Neural crest cell (in vitro differentiated cells): ENCODE data around the gene TNFRSF12A. TPM values are rescaled to one million over a fixed set of nuclear protein-coding genes. Genes with fewer than 3 reads are reported as not detected.
A peak's percentile ranks its signal among the peaks of the same experiment; 100 is the strongest.

Experiments
- DNase-seq: peaks from one replicate; pipeline ENCODE4 v3.0.0; 2021; ENCODE audit warnings: low read depth, mixed read lengths, low spot score
- H3K27ac Mint-ChIP-seq: one replicate; pipeline ENCODE4 v1.8.0; 2021; ENCODE audit warnings: mild to moderate bottlenecking, mixed read lengths; ENCODE audit not compliant: unreplicated experiment
- H3K27me3 Mint-ChIP-seq: 2 replicates; pipeline ENCODE4 v1.8.0; 2021; ENCODE audit warnings: low read depth, mild to moderate bottlenecking, mixed read lengths
- H3K36me3 Mint-ChIP-seq: 2 replicates; pipeline ENCODE4 v1.8.0; 2021; ENCODE audit warnings: low read depth, mild to moderate bottlenecking, mixed read lengths
- H3K4me1 Mint-ChIP-seq: 2 replicates; pipeline ENCODE4 v1.8.0; 2021; ENCODE audit warnings: mixed read lengths
- H3K4me3 Mint-ChIP-seq: one replicate; pipeline ENCODE4 v1.8.0; 2021; ENCODE audit warnings: mild to moderate bottlenecking, mixed read lengths
- H3K9me3 Mint-ChIP-seq: 2 replicates; pipeline ENCODE4 v1.8.0; 2021; ENCODE audit warnings: mixed read lengths
- CTCF ChIP-seq: fragments of 200-600 bp; sonication (generic); conservative IDR thresholded peaks from 2 replicates; pipeline ENCODE4 v1.5.0; 2021; ENCODE audit warnings: antibody characterized with exemption, mild to moderate bottlenecking
- total RNA-seq: library from RNA; stranded (reverse); gene quantifications from 2 replicates; pipeline ENCODE4 v1.2.1, GENCODE V29; 2021

Gene TNFRSF12A
- total RNA-seq, 1 donor from 2014 or later = 3.5 TPM

DNA sequence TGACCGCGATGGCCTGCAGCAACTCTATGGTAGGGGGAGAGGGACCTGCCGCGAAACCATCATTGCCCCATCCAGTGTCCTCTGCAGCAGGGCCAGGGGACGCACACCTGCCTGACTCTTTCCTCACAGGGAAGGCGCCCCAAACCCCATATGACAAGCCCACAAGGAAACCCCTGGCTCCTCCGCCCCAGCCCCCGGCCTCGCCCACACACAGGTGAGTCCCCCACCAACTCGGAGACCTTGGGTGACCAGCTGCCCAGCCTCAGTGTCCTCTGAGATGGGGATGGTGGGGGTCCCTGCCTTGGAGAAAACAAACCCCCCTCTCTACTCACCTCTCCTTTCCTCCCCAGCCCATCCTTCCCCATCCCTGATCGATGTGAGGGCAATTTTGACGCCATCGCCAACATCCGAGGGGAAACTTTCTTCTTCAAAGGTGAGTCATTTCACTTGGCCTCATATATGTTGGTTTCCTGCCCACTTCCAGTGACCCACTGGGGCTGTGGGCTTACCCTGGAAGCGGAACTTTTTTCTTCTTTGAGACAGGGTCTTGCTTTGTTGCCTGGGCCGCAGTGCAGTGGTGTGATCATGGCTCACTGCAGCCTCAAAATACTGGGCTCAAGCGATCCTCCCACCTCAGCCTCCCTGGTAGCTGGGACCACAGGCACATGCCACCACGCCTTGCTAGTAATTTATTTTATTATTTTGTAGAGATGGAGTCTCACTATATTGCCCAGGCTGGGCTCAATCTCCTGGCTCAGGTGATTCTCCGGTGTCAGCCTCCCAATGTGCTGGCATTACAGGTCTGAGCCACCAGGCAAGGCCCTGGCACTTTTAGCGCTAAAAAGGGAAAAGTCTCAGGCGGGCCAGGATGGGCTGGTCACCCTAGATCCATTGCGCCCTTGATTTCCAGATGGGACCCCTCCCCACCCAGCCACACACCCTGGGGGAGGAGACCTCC lies 37.3 kb downstream of the TNFRSF12A start:
- peak overlapping the region; percentile 51 for H3K4me3 Mint-ChIP-seq
- H3K27ac Mint-ChIP-seq = no peak overlapping the region
- DNase-seq = no peak
- peaks cover 2% of the 10 kb centered on the region for H3K27me3 Mint-ChIP-seq
- H3K9me3 Mint-ChIP-seq = no peaks in the 10 kb centered on the region
- TF ChIP-seq CTCF = no peak
- H3K36me3 Mint-ChIP-seq = no peaks in the 10 kb centered on the region
- H3K4me1 Mint-ChIP-seq = peaks cover 7% of the 10 kb centered on the region

DNA sequence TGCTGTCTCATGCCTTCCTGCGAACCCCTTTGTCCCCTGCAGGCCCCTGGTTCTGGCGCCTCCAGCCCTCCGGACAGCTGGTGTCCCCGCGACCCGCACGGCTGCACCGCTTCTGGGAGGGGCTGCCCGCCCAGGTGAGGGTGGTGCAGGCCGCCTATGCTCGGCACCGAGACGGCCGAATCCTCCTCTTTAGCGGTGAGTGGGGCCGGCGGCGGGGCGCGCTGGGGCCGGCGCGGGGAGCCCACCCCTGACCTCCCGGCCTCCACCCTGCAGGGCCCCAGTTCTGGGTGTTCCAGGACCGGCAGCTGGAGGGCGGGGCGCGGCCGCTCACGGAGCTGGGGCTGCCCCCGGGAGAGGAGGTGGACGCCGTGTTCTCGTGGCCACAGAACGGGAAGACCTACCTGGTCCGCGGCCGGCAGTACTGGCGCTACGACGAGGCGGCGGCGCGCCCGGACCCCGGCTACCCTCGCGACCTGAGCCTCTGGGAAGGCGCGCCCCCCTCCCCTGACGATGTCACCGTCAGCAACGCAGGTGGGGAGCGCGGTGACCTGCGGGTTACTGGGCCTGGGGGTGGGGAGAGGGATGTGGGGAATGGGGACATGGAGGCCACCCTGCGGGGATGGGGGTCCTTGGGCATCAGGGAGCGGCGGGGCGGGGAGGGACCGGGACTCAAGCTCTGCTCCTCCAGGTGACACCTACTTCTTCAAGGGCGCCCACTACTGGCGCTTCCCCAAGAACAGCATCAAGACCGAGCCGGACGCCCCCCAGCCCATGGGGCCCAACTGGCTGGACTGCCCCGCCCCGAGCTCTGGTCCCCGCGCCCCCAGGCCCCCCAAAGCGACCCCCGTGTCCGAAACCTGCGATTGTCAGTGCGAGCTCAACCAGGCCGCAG lies 38.2 kb downstream of the TNFRSF12A start:
- peak overlapping the region; percentile 81 for H3K4me3 Mint-ChIP-seq
- DNase-seq = no peak
- TF ChIP-seq CTCF = no peak
- H3K27me3 Mint-ChIP-seq = peaks cover 2% of the 10 kb centered on the region
- H3K4me1 Mint-ChIP-seq = peaks cover 7% of the 10 kb centered on the region
- H3K36me3 Mint-ChIP-seq = no peaks in the 10 kb centered on the region
- H3K9me3 Mint-ChIP-seq = no peaks in the 10 kb centered on the region
- no peak overlapping the region for H3K27ac Mint-ChIP-seq

DNA sequence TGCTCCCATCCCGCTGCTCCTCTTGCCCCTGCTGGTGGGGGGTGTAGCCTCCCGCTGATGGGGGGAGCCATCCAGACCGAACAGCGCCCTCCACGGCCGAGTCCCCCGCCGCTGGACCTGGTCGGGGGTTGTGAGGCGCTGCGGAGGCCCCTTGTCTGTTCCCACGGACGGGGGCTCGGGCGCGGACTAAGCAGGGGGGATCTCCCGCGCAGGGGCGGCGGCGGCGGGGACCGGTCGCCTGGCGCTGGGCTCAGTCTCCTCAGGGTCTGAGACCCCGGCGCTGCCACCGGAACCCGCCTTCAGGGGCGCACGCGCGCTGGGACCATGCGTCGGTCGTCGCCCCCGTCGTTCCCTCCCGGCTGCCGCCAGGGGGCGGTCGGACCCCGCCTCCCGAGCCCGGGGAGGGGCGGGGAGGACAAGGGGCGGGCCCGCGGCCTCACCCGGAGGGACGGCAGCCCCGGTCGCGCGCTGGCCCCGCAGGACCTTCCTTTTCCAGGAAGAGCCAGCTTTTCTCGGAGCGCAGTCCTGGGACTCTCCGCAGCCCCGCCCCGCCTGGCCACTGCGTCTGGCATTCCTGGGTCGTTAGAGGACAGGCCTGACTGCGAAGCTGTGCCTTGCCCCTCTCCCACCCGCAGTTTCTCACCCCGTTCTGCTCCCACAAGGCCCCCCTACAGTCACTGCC lies 39.0 kb downstream of the TNFRSF12A start:
- Mint-ChIP-seq H3K27me3 (peaks cover 2% of the 10 kb centered on the region), H3K27ac (peak overlapping the region; percentile 57), H3K36me3 (no peaks in the 10 kb centered on the region), H3K4me3 (peak overlapping the region; percentile 88), H3K9me3 (no peaks in the 10 kb centered on the region), H3K4me1 (peaks cover 7% of the 10 kb centered on the region)
- TF ChIP-seq CTCF = peak; percentile 92
- peak; percentile 92 for DNase-seq

DNA sequence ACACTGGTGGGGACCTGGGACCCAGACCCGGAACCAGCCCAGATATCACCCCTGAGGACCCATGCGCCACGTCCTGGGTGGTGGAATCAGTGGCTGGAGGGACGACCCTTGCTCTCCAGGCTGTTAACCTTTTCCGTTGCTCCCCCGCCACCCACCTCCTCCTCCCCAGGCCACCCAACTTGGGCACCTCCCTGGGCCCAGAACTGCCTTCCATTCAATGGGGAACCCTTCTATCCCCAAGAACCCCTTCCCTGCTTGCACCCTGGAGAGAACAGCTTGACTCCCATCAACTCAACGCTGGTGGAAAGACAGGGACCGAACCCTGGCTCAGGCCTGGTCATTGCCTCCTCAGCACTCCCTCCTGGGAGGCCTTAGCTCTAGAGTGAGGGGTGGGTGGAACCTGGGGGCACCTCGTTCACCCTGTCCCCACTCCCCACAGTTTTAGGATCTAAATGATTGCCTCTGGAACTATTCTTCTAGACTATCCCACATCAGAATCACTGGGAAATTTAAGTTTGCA lies 39.6 kb downstream of the TNFRSF12A start:
- Mint-ChIP-seq H3K27me3 (peaks cover 2% of the 10 kb centered on the region), H3K9me3 (no peaks in the 10 kb centered on the region), H3K4me3 (peak overlapping the region; percentile 88), H3K36me3 (no peaks in the 10 kb centered on the region), H3K27ac (peak overlapping the region; percentile 57), H3K4me1 (peaks cover 7% of the 10 kb centered on the region)
- DNase-seq = no peak
- TF ChIP-seq CTCF = no peak
